NCI-H2107 (cell line): ENCODE results near the gene MAP2K2.
"Not testable (repeated sequence)": the region's sequence is repeated elsewhere in the genome, so short reads cannot be mapped to it uniquely, and the experiment has no call there.

Source experiments
- DNase-seq: peaks from one replicate; lab custom pipeline; 2025; lab: John Stamatoyannopoulos, UW

Gene MAP2K2

DNA sequence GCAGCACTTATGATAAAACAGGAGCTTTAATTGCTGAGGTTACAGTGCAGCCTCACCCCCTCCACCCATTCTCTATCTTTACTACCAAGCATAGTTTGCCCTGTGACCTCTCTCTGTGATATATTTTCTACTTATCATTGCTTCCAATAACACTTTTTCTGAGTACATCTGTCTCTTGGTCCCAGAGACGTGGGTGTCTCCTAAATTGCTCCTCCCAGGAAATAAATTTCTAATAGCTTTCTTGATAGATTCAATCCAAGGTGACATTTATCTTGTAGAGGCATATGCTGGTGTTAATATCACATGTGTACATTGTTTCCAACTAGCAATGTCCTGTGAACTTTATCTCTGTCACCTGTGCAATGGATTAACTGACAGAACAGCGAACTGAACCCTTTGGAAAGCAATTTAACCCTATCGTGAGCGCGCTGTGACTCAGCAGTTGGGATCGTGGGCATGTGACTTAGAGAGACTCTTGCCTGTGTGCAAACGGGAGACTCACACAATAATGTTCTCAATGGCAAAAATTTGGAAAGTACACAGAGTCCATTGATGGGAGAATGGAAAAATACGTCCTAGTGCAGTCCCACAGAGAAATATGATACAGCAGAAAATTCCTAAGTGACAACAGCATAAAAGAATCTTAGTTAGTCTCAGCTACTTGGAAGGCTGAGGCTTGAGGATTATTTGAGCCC, 7.0 kb upstream of the MAP2K2 start:
- no peak for DNase-seq

DNA sequence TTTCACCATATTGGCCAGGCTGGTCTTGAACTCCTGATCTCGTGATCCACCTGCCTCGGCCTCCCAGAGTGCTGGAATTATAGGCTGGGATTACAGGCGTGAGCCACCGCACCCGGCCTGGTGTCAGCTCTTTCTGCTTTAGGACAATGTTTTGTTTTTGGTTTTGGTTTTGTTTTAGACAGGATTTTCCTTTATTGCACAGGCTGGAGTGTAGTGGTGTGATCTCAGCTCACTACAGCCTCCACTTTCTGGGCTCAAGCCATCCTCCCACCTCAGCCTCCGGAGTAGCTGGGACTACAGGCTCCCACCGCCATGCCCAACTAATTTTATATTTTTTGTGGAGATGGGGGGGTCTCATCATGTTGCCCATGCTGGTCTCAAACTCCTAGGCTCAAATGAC, 5.1 kb upstream of the MAP2K2 start:
- DNase-seq: not testable (repeated sequence)

DNA sequence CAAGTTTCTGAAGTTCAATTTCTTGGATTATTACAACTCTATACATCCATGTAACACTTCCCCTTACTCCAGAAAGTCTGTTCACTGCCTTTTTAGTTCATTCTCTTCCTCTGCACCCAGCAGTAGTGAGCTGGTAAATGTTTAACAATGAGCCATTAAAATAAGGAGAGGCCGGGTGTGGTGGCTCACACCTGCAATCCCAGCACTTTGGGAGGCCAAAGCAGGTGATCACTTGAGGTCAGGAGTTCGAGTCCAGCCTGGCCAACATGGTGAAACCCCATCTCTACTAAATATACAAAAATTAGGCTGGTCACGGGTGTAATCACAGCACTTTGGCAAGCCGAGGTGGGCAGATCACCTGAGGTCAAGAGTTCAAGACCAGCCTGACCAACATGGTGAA, 3.4 kb upstream of the MAP2K2 start:
- not testable (repeated sequence) for DNase-seq

DNA sequence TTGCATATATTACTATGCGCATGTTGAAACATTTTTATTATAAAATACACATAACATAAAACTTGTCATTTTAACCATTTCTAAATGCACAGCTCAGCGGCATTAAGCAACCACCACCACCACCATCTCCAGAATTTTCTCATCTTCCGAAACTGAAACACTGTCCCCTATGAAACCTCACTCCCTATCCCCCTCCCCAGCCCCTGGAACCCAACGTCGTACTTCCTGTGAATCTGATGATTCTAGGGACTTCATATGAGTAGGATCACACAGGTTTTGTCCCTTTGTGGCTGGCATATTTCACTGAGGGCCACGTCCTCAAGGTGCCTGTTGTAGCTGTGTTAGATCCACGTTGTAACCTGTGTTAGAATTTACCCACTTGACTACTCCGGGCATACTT, 716 bp upstream of the MAP2K2 start:
- DNase-seq: no peak

DNA sequence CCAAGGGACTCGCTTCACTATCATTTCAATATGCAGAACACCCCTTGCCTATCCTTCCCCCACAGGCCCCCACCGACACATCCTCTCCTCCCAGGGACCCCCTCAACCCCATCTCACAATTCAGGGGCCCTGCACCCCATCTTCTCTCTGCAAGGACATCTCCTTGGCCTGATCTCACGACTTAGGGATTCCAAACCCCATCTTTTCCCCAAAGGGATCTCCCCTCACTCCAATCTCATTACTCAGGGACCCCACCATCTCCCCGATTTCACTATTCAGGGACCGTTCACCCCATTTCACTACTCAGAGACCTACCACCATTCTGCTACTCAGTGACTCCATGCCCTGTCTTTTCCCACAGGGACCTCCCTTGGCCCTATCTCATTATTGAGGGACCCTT, 1.4 kb downstream of the MAP2K2 start:
- DNase-seq: no peak

DNA sequence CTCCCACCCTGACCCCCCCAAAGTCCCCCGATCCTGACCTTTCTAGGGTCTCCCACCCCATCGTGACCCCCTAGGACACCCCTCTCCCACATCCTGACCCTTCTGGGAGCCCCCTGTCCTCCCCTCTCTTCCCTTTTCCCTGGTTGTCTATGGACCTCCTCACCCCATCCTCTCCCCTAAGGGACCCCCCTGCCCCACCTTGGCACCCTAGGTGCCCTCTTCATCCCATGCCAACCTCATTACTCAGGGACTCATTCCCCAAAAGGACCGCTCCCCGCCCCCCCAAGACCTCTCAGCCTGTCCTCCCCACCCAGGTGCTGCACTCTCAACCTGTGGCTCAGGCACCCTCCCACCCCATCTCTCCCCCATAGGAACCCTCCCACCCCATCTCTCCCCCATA, 2.1 kb downstream of the MAP2K2 start:
- no peak for DNase-seq

DNA sequence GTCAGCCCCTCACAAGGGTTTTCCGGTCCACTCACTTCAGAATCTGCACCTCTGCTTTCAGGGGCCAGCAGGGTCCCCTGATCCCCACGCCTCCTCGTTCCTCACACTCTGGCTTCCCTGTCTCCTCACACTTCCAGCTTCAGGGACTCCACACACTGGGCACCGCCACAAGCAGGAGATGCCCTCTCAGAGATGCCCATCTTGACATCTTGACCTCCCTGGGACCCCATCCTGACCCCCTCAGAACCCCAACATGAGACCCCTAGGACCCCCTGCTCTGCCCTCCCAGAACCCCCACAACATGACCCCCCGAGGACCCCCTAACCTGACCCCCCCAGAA, 2.7 kb downstream of the MAP2K2 start:
- no peak for DNase-seq

DNA sequence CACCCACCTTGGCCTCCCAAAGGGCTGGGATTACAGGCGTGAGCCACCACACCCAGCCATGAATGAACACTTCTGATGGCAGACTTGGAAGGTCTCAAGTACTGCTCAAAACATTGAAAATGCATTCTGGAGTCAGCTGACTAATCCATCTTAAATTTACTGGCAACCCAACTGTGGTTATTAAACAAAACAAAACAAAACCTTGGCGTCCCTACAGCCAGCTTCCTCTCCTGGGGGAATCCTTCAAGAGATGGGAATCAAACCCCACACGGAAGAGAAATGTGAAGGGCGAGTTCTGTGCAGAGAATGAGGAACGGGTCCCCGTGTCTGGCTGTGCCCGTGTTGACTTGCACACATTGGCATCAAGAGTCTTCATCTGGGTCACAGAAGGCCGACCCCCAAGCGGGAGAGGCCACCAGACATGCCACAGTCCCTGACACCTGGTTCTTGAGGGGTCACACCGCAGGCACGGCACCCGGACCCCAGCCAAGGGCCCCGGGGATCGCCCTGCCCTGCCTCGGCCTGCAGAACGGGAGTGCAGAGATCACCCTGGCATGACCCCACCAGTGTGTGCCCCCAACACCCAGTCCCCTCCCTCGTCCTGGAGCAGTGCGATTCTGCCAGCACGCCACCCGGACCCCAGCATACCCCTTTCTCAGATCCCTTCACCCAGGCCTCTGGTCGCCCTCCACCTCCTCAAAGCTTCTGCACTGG, 3.2 kb downstream of the MAP2K2 start:
- DNase-seq: no peak

DNA sequence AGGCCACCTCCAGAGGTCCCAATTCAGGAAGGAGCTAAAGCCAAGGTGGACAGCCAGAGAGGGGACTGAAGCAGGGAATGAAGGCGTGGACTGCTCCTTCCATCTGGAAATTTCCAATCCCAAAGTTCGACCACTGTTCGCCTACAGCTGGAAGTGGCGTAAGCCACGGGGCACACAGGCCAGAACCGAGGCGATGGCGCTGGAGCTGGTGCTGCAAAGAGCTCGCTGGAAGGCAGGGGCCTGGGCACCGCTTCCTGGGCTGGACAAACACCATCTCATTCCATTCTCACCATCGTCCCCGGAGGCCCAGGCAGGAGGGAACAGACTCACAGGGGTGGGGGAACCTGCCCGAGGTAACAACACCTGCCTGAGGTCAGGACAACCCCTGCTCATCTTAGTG, 4.2 kb downstream of the MAP2K2 start:
- no peak for DNase-seq

DNA sequence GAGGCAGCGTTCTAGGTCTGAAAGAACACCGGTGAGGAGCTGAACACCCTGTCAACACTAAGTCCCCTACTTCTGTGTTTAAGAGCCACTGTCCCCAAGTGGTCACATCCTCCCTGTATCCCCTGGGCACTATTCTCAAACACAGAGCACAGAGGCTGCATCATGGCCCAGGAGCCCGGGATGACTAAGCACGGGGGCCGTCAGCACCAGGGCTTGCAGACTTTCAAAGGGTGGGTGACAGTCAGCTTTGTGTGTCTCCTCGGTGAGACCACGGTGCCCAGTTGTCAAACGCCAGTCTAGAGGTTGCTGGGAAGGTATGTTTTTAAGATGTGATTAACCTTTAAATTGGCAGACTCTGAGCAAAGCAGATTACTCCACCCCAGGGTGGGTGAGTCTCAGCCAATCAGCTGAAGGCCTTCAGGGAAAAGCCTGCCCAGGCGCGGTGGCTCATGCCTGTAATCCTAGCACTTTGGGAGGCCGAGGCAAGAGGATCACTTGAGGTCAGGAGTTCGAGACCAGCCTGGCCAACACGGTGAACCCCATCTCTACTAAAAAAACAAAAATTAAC, 8.0 kb downstream of the MAP2K2 start:
- DNase-seq: no peak

DNA sequence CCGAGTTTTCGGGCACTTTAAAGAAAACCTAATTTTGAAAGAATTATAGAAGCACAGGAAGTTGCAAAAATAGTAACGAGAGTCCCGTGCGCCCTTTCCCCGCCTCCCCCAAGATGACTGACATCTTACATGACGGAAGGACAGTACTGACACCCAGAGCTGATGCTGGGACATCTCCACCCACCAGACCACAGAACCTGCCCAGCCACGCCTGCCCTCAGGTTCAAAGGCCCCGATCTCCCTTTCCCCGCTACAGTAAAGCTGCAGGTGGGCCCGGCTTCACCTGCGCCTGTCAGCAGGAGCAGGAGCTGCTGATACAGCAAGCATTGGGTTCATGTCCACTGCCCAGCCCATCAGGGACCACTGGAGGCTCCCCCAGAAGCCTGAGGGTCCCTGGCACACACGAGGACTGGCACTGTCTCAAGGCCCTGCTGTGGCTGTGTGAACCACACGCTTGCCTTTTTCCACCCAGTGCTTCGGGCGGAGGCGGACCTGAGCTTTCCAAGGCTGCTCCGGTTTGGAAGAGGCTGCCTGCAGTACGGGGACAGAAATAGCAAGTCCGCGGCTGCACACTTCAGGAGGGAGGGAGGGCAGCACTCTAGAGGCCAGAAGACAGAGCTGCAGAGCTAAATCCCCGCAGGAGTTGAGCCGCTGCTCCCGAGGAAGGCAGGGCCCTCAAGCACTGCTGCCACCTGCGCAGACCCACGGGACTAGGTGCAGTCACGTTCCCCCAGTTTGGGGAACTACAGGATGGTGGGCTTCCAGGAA, 8.7 kb downstream of the MAP2K2 start:
- no peak for DNase-seq

DNA sequence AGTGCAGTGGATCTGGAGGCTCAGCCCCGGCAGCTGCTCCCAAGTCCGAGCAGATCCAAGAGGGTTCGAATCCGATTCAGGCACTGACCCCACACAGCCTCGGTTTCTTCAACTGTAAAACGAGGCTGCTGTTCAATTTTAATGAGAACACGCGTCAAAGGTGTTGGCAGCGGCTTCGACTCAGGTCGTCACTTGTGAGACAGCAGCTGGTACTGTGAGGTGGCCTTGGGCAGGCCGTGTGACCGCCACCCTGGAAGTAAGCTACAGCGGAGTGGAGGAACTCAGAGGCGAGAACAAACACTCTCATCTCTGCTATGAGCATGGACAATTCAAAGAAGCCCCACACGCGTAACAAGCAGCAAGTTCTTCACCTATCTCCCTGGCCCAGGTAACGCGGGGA, 9.7 kb downstream of the MAP2K2 start:
- DNase-seq: no peak

DNA sequence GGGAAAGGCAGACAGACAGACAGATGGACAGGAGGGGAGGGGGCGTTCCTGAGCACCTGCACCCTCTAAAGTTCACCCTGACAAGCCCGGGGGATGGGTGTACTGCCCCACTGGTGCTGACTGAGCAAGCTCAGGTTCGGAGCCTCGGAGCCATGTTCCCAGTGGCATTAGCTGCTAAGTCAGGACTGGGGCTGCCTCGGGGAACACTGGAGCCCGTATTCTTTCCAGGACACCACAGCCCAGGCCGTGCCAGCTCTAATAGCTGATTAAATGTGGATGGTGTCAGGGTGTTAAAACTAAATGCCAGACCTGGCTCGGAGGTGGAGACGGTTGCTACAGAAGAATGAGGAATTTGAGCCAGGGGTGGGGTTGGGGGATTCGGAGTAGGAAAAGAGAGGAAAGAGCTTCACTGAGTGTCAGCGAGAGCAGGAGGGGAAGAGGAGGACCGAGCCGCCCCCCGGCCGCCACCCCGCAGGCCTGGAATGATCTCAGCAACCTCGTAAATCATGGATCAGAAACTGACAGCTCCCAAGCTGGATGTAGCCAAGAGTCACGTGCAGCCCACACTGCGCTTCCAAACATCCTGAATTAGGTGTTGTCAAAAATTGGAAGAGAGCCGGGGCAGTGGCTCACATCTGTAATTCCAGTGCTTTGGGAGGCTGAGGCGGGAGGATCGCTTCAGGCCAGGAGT, 10.4 kb downstream of the MAP2K2 start:
- DNase-seq: no peak

DNA sequence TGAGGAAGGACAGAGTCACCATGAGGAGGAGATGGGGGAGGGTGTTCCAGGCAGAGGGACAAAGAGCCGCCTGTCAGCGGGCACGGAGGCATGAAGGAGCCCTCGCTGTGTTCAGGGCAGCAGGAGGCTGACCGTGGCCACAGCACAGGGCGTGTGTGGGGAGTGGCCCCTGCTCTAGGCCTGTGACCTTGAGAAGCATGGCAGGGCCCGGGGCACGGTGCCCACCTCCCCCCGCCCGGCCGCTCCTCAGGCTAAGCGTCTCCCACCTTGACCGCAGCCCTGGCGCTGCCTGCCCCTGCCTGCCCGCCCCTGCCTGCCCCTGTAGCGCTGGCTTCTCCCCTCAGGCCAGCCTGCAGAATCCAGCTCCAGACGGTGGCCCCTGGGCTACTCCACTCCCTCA, 11.6 kb downstream of the MAP2K2 start:
- no peak for DNase-seq

DNA sequence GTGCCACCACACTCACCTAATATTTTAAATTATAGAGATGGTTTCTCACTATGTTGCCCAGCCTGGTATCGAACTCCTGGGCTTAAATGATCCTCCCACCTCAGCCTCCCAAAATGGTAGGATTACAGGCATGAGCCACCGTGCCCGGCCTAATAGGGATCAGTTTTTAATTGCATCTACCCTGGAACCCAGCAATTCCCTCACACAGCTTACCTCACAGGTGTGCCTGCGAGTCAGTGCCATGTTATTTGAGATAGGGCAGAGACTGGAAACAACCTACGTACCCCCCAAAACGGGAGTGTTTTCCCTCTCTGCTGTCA, 14.3 kb downstream of the MAP2K2 start:
- no peak for DNase-seq

DNA sequence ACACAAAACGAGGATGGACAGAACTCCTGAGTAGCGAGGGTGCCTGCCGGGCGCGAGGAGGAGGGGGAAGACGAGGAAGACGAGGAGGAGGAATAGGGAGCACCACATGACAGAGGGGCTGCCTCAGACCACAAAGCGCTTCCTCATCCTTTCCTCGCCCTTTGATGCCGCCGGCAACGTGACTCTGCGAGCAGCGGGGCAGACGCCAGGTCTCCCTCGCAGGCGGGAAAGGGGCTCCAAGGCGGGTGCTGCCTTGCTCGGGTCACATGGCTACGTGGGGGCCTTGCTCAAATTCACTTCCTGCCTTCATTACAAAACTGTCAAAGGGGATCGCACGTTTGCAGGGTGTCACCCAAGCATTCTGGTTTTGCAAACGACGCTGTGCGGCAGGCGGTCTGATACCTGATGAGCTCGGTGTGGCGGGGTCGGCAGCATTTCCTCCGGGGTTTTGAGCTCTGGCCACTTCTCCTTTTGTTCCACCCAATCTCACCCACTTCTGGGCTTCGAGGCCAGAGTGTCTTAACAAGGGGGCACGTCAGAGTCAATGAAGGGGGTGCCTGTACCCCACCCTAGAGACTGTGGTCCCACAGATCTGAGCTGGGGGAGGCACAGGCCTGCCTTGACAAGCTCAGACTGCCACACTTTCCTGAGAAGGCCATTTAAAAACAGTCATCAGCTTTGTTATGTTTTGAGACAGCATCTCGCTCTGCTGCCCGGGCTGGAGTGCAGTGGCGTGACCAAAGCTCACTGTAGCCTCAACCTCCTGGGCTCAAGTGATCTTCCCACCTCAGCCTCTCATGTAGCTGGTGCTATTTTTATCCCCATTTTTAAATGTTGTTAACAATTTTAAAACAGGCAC, 14.9 kb downstream of the MAP2K2 start:
- DNase-seq: no peak

DNA sequence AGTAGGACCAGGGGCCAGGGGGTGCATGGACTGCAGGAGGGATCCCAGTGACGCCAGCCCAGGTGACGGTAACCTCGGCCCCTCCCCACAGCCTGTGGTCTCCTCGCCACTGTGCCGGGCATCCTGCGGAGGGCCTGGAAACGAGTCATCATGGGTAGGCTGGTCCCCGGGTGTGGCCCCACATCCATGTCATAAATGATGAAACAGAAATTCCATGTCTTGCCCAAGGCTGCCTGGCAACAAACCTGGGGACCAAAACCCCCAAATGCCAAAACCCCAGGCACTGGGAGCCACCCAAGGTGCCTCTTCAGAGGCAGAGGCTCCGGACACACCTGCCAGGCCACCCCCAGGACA, 20.9 kb downstream of the MAP2K2 start:
- no peak for DNase-seq

DNA sequence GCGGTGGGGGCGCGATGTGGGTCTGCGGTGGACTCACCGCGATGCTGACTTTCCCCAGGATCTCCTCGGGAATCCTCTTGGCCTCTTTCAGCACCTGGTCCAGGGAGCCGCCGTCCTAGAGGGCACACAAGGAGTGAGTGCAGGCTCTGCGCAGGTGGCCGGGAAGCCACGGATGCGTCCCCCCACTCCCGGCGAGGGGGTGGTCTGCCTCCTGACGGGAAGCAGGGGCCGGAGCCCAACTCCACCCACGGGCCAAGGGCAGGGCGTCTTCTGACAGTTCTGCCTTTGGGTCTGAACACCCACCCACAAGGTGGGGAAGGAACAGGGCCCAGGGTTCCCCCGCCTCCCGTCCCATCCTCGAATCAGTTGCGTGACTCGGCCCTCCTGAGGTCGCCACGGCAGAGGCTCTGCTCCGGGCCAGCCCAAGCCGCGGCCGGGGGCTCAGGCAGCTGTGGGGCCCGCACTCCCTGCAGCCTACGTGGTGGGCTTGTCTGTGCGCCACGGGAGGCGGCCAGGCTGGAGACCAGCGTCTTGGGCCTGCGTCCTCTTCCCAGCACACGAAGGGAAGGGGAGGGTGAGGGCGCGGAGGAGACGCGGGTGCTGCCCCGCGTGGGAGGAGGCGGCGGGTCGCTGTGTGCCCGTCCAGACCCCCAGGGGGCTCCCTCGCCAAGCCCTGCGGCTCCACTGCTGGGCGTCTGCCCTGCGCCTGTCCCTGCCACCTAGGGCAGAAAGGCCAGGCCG, 21.4 kb downstream of the MAP2K2 start:
- no peak for DNase-seq

DNA sequence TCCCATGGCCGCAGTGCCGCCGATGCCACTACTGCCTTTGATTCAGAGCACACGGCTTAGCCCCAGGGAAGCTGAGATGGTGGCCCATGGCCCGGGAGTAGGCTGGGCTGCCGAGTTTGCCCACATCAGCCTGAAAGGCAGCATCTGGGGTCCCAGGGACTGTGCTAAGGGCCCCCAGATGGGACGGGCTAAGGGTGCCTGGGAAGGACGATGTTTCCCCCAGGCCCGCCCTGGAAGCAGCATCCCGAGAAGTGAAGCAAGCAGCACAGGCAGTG, 22.5 kb downstream of the MAP2K2 start:
- DNase-seq: no peak

DNA sequence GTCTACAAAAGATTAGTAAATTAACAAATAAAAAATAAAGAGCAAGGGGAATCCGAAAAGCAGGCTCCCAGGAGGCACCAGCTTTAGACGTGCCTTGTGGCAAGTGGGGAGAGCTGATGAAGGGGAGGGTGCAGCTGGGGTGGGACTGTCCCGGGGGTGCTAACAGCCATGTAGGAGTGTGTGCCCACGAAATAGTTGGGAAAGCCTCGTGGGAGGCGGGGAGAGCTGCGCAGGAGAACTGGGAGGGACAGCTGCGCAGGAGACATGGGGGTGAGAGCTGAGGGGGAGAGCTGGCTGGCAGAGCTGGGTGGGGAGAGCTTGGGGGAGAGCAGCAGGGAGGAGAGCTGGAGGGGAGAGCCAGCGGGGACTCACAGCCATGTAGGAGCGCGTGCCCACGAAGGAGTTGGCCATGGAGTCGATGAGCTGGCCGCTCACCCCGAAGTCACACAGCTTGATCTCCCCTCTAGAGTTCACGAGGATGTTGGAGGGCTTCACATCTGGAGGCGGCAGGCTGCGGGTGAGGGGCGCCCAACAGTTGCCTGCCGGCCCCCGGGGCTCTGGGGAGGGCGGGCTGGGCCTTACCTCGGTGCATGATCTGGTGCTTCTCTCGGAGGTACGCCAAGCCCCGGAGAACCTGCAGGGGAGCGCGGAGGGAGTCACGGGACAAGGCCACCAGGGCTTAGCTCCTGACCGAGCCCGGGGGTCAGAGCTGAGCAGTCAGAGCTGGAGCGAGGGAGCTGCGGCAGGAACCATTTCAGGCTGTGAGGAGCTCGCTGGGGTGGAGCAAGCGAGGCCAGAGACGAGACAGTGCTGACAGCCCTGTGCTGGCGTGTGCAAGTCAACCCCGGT, 23.1 kb downstream of the MAP2K2 start:
- no peak for DNase-seq
